GM19452 (cell line): ENCODE data around the gene CRYBA4.
"Not testable (repeated sequence)": the region's sequence is repeated elsewhere in the genome, so short reads cannot be mapped to it uniquely, and the experiment has no call there.

ENCODE experiments used
- ATAC-seq: cut with Tn5 transposase; IDR thresholded peaks from one replicate; pipeline ENCODE4 v1.9.1; 2021; ENCODE audit not compliant: unreplicated experiment

The CRYBA4 gene

DNA sequence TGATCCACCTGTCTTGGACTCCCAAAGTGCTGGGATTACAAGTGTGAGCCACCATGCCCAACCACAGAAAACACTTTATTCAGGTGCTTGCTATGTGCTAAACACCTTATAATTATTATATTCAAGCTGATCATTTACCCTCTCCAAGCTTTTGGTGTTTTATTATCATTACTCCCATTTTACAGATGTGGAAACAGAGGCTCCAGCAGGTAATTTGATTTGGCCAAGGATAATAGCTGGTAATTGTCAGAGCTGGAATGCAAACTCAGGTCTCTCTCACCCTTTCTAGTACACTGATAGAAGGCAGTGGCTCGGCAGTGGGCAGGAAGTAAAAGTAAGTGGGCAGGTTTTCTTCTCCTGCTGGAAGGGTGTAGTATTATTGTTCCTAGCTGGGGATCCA, 28.0 kb upstream of the CRYBA4 start:
- ATAC-seq: no peak

GRCh38 chr22:26597026-26597425, 24.7 kb upstream of the CRYBA4 start:
- ATAC-seq: no peak

- no peak for ATAC-seq
Measured at GRCh38 chr22:26597480-26597879, 24.3 kb upstream of the CRYBA4 start.

GRCh38 chr22:26599505-26599904, 22.3 kb upstream of the CRYBA4 start:
- no peak for ATAC-seq

DNA sequence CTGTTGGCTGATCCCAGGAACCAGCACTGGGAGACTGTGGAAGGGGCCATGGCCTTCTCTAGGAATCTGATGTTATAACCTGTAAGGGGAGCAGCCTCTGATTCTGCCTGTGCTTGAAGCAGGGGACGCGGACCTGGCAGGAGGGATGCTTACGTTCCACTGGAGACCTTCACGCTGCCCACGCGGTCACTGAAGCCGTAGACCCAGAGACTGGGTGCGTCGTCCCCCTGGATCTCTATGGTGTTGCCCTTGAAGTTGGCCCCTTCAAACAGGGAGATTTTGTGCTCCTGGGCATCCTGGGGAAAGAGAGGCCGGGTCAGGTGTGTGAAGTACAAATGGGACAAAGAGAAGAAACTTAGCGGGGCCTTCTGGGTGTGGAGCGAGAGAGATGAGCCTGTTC, 20.0 kb upstream of the CRYBA4 start:
- no peak for ATAC-seq

DNA sequence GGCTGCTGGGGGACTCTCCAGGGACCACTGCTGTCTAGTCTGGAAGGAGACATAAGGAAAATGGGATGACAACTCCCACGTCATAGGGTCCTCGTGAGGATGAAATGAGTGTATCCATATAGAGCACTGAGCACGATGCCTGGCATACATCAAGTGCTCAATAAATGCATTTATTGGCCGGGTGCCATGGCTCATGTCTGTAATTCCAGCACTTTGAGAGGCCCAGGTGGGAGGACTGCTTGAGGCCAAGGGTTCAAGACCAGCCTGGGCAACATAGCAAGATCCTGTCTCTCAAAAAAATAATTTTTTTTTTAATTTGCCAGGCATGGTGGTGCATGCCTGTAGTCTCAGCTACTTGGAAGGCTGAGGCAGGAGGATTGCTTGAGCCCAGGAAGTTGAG, 19.6 kb upstream of the CRYBA4 start:
- no peak for ATAC-seq

DNA sequence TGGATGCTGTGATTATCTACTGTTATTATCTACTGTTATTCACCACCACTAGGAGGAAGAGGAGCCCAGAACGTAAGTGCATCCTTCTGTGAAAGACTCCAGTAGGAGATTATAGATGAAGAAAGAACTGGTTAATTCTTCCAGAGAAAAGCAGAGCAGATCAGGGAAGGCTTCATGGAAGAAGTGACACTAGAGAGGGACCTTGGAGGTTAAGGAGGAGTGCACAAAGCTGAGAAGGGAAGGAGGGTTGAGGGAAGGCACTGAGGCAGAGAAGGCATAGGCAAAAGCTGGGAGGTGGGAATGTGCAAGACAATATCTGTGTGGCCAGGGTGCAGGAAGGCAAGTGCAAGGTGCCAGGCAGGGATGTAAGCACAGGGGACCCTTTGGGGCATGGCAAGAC, 17.4 kb upstream of the CRYBA4 start:
- ATAC-seq: no peak

- ATAC-seq: no peak
Measured at GRCh38 chr22:26606611-26607010, 15.2 kb upstream of the CRYBA4 start.

DNA sequence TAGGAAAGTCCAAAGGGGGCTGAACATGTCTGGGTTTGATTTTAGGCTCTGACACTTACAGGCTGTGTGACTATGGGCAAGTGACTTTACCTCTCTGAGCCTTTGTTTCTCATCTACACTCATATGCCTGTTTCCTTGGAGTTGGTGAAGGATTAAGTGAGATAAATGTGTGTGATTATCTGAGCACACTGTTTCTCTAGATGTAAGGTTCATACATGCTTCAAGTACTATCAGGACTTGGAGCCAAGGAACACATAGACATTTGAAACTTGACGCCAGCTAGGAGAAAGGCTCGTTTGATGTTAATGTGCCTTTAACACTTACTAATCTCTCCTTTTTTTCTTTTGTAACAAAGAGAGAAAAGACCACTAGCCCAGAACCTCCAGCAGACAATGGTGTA, 13.6 kb upstream of the CRYBA4 start:
- no peak for ATAC-seq

- no peak for ATAC-seq
Measured at GRCh38 chr22:26609287-26609686, 12.5 kb upstream of the CRYBA4 start.

GRCh38 chr22:26610072-26610958, 11.4 kb upstream of the CRYBA4 start:
- ATAC-seq: peak; percentile 77

DNA sequence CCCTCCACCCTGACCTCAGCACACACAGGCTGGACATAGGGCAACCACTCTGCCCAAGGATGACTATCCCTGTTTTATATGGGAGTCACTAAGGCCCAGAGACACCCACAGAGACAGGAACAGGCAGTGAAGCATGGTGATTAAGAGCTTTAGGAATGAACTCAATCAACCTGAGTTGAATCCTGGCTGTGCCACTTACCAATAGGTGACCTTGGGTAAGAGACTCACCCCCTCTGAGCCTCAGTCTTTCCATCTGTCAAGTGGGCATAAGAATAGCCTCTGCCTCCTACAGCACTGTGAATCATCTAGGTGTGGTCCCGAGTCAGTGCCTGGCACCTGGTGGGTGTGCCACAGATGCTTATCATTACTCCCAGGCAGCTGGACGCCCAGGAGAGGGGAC, 10.8 kb upstream of the CRYBA4 start:
- ATAC-seq: no peak

DNA sequence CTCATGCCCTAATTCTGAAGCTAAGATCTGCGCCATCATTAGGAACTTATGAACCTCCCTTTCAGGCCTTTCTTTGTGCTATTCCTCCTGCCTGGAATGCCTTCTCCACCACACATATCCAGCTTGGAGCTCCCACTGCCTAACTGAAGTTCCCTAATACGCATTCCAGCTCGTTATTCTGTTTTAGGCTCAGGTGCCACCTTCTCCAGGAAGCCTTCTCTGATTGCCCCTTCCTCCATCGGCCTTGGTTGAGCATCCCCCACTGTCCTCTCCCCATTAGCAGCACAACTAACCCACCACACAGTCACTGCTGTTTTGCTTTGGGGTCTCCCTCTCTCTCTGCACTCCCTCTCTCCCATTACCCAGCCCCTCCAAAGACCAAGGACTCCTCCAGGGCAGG, 9.1 kb upstream of the CRYBA4 start:
- ATAC-seq: no peak

DNA sequence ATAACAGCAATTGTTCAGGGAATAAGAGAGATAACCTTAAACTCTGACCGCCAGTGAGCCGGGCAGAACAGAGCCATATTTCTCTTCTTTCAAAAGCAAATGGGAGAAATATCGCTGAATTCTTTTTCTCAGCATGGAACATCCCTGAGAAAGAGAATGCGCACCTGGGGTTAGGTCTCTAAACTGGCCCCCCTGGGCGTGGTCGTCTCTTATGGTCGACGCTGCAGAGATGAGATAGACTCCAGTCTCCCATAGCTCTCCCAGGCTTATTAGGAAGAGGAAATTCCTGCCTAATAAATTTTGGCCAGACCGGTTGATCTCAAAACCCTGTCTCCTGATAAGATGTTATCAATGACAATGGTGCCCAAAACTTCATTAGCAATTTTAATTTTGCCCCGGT, 8.0 kb upstream of the CRYBA4 start:
- not testable (repeated sequence) for ATAC-seq

DNA sequence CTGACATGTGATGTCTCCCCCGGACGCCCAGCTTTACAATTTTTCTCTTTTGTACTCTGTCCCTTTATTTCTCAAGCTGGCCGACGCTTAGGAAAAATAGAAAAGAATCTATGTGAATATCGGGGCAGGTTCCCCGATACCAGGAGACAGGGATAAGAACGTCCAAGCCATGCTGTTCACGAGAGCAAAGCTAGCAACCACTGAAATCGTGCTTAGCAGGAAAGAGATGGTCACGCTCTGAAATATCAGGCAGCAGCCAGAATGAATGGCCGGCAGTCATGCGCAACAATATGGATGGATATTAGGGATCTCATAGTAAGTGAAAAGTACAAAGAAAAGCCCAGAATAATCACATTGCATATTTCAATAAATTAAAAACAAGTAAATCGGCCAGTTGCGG, 7.4 kb upstream of the CRYBA4 start:
- no peak for ATAC-seq

GRCh38 chr22:26615149-26615548, 6.6 kb upstream of the CRYBA4 start:
- peak; percentile 63 for ATAC-seq

DNA sequence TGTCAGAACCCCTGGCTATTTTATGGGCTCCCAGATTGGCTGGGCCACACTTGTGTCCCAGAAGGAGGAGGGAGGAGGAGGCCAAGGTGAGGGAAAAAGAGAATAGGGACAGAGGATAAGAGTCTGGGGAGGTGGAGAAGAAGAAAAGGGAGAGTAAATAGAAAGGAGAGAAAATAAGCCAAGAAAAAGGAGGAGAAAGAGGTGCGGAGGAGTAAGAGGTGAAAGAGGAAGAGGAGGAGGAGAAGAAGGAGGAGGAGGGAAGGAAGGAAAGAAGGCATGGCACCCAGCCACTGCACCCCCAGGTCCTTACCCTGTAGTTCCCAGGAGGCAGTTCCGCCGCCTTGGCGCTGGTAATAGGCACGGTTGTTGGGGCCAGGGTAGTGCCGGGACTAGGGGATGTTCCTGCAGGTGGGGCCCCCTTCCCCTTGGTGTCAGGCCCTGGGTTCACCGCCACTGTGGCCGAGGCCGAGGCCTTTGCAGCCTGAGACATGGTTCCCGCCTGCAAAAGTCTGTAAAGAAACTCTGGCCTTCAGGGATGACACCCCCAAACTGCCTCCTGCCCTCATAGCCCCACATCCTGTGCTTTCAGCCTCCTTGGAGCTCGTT, 5.8 kb upstream of the CRYBA4 start:
- no peak for ATAC-seq

GRCh38 chr22:26616650-26617049, 5.1 kb upstream of the CRYBA4 start:
- ATAC-seq: no peak

DNA sequence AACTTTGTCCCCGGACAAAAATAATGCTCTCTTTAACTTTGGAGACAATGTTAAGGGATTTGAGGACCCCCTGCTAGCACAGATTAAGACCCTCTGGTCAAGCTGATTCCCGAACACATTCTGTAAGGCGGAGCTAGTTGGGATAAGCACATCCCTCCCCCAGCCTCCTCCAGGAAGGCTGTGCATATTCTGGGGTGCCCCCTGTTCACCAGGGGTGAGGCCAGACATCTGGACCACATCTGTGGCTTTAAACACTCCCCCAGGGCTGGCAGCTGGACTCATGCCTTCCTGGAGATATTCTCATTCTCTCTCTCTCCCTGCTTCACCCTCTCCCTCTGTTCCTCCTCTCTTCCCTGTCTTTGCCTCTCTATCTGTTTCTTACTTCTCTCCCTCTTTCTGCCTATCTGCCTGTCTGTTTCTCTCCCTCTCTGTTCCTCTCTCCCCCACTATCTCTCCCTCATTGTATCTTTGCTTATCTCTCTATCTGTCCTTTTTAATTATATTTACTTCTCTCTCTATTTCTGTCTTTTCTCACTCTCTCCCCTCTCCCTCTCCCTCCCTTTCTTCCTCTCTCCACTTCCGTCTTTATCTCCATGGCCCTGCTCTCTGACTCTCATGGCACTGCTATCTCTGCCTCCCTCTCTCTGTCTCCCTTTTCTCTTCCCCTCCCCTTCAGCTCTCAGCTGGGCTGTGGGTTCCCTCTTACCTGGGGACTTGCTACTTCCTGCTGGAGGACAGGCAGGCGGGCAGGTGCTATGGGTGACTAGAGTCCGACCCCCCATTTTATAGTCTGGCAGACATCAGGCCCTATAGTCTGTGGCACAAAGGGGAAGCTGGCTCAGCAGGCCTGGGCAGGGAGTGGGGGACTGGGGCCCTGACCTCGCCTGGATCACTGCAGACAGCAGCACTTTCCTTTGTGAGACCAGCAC, 4.2 kb upstream of the CRYBA4 start, which contains the start of gene CRYBB1:
Gene CRYBB1, minus strand, starts transcription at position 757 of the 929 bp plus-strand sequence. CDS start 1,708 bp downstream, outside the sequence.
- ATAC-seq: no peak

DNA sequence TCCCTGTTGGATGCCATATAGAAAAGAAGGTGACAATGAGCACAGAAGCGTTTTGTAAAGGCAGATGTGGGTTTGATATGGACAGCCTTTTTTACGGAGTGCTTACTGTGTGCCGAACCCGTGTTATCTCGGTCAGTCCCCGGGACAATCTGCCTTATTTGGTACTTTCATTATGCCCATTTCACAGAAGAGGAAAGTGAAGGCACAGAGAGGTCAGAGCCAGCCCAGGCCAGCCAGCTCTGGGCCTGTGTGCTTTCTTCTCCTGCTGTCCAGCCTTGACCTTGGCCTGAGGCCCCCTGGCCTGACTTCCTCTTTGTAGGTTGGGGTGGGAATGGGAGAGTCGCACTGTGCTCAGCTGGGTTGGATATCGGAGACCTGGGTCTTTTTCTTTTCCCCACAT, 3.3 kb upstream of the CRYBA4 start:
- no peak for ATAC-seq

DNA sequence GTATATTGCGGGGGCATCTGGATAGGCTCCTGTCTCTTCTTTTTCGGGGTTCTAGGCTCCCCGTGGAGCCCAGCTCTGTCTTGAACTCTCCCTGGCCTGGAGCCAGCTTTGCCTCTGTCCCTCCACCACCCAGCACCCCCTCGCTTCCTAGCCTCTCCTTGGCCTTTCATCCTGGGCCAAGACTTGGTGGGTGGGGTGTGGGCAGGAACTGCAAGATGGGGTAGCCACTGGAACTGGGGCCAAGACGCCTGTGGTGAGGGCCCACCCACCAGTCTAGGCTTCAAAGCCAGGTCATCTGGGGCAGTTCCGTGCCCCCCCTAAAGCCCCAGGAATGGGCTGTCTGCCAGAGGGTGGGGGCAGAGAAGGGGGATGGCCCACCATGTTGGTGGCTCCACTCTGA, 2.3 kb upstream of the CRYBA4 start:
- ATAC-seq: no peak
